Measurements from ENCODE around the gene PDHA2. TPM values are rescaled to one million over a fixed set of nuclear protein-coding genes. Genes with fewer than 3 reads are reported as not detected.

PDHA2 gene
- total RNA-seq, 1 experiment from 2014 or later = not detected

- DNase-seq = no peak
- intact Hi-C loops (cut with micrococcal nuclease; ENCODE audit: unreplicated experiment) = no loop called here
These were observed 37.7 kb downstream of the PDHA2 start for GRCh38 chr4:95877636-95878035.

GRCh38 chr4:95887551-95887950 is 47.7 kb downstream of the PDHA2 start:
- Histone ChIP-seq H3K9me2 (ENCODE audit: insufficient read depth) (no peaks in the 10 kb centered on the region), H3K36me3 (ENCODE audit: low read depth) (no peaks in the 10 kb centered on the region), H2AFZ (no peak overlapping the region), H3K27me3 (ENCODE audit: insufficient read depth, low read depth) (no peaks in the 10 kb centered on the region), H3K9me3 (ENCODE audit: insufficient read depth, low read depth) (no peaks in the 10 kb centered on the region), H3K4me2 (no peak overlapping the region), H3K27ac (no peak overlapping the region), H3K4me3 (no peak overlapping the region), H3F3A (ENCODE audit: insufficient read depth, low read depth) (no peaks in the 10 kb centered on the region), H3K79me2 (ENCODE audit: low read depth) (no peaks in the 10 kb centered on the region), H3K4me1 (replicated peaks; ENCODE audit: insufficient read depth) (no peaks in the 10 kb centered on the region), H4K20me1 (ENCODE audit: insufficient read depth) (no peaks in the 10 kb centered on the region)
- BruUV-seq (replicated peaks) = no TSS peak
- intact Hi-C loops (cut with micrococcal nuclease; ENCODE audit: unreplicated experiment) = no loop called here
- no peak for TF ChIP-seq CTCF (conservative IDR thresholded peaks at IDR 0.05)
- no peak for TF ChIP-seq EZH2 (IDR thresholded peaks at IDR 0.05; ENCODE audit: low read depth)
- ChIA-PET POLR2A (ENCODE audit: unreplicated experiment) (no interaction called here), CTCF (no interaction called here)
- DNase-seq = no peak

More at GRCh38 chr4:95877636-95878035, 37.7 kb downstream of the PDHA2 start:
- no TSS peak for BruUV-seq (replicated peaks)
- Histone ChIP-seq H3F3A (ENCODE audit: insufficient read depth, low read depth) (no peaks in the 10 kb centered on the region), H3K4me3 (no peak overlapping the region), H2AFZ (no peak overlapping the region), H3K36me3 (ENCODE audit: low read depth) (no peaks in the 10 kb centered on the region), H3K4me2 (no peak overlapping the region), H3K79me2 (ENCODE audit: low read depth) (no peaks in the 10 kb centered on the region), H3K9me2 (ENCODE audit: insufficient read depth) (no peaks in the 10 kb centered on the region), H3K4me1 (replicated peaks; ENCODE audit: insufficient read depth) (no peaks in the 10 kb centered on the region), H4K20me1 (ENCODE audit: insufficient read depth) (no peaks in the 10 kb centered on the region), H3K27ac (no peak overlapping the region), H3K9me3 (ENCODE audit: insufficient read depth, low read depth) (no peaks in the 10 kb centered on the region), H3K27me3 (ENCODE audit: insufficient read depth, low read depth) (no peaks in the 10 kb centered on the region)
- TF ChIP-seq CTCF (conservative IDR thresholded peaks at IDR 0.05) (no peak), EZH2 (IDR thresholded peaks at IDR 0.05; ENCODE audit: low read depth) (no peak)
- ChIA-PET POLR2A (ENCODE audit: unreplicated experiment) (no interaction called here), CTCF (no interaction called here)

GRCh38 chr4:95889662-95890061 is 49.8 kb downstream of the PDHA2 start:
- H2AFZ ChIP-seq = no peak overlapping the region
- no peaks in the 10 kb centered on the region for H3F3A ChIP-seq (ENCODE audit: insufficient read depth, low read depth)
- DNase-seq = no peak
- H3K9me2 ChIP-seq (ENCODE audit: insufficient read depth) = no peaks in the 10 kb centered on the region
- no peaks in the 10 kb centered on the region for H3K4me1 ChIP-seq (replicated peaks; ENCODE audit: insufficient read depth)
- H3K4me3 ChIP-seq = no peak overlapping the region
- ChIA-PET CTCF (no interaction called here), POLR2A (ENCODE audit: unreplicated experiment) (no interaction called here)
- H3K27me3 ChIP-seq (ENCODE audit: insufficient read depth, low read depth) = no peaks in the 10 kb centered on the region
- no peak for TF ChIP-seq EZH2 (IDR thresholded peaks at IDR 0.05; ENCODE audit: low read depth)
- no peak overlapping the region for H3K27ac ChIP-seq
- BruUV-seq (replicated peaks) = no TSS peak
- no peaks in the 10 kb centered on the region for H3K79me2 ChIP-seq (ENCODE audit: low read depth)
- H3K4me2 ChIP-seq = no peak overlapping the region
- intact Hi-C loops (cut with micrococcal nuclease; ENCODE audit: unreplicated experiment) = no loop called here
- no peaks in the 10 kb centered on the region for H3K9me3 ChIP-seq (ENCODE audit: insufficient read depth, low read depth)
- H4K20me1 ChIP-seq (ENCODE audit: insufficient read depth) = no peaks in the 10 kb centered on the region
- no peaks in the 10 kb centered on the region for H3K36me3 ChIP-seq (ENCODE audit: low read depth)

All from PC-9 (cell line).